HTERT RPE-1 (cell line): ENCODE data around the gene DUSP16.

Experiments
- in situ Hi-C: fragments of 300-500 bp; cut with MboI; formaldehyde crosslinking; loops from 4 replicates; pipeline ENCODE4 v1.14.3; 2020; ENCODE audit warnings: low sequenced_read_pairs

Gene DUSP16

GRCh38 chr12:12445882-12446181 is 116.8 kb downstream of the DUSP16 start:
- in situ Hi-C loops: no loop called here

DNA sequence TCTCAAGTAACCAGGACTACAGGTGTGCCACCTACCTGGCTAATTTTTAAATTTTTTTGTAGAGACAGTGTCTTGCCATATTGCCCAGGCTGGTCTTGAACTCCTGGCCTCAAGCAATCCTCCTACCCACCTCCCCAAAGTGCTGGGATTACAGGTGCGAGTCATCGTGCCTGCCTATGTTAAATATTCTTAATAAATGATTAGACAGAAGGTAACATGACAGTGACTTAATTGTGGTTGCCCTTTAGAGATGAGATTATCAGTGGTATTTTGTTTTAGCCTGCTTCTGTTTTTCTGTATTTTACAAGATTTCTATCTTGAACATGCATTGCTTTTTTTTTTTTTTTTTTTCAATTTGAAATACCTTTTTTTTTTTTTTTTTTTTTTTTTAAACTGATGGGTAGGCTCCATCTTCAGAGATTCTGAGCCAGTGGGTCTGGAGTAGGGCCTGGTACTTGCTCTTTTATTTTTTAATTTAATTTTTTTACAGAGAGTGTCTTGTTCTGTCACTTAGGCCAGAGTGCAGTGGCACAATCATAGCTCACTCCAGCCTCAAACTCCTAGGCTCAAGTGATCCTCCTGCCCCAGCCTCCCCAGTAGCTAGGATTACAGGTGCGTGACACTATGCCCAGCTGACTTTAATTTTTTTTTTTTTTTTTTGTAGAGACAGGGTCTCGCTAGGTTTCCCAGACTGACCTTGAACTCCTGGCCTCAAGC is 117.3 kb downstream of the DUSP16 start:
- in situ Hi-C loops: no loop called here

- in situ Hi-C loops: no loop called here
Measured at GRCh38 chr12:12443431-12443878, 119.2 kb downstream of the DUSP16 start.

DNA sequence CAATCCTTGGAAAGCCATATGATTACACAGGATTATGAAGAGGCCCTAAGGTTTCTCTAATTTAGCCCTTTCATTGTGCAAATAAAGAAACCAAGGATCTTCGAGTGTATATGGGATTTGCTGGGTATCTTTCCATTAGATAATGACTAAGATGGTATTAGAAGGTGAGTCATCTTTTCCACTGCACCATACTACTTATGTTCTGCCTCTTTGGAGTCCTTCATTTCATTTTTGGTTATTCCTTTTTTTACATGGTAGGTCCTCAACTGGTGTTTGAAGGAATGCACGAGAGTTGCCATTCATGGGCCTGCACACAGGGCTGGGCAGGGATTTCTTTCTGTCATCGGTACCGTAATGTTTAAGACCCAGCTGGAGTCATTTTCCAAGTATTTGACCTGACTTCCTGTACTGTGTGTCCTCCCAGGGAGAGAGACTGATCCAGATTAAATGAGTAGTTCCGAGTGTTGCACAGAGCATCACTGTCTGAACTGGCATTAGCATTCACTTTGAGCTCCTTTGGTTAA is 120.1 kb downstream of the DUSP16 start:
- in situ Hi-C loops: no loop called here

- in situ Hi-C loops: no loop called here
Measured at GRCh38 chr12:12441843-12442461, 120.7 kb downstream of the DUSP16 start.

DNA sequence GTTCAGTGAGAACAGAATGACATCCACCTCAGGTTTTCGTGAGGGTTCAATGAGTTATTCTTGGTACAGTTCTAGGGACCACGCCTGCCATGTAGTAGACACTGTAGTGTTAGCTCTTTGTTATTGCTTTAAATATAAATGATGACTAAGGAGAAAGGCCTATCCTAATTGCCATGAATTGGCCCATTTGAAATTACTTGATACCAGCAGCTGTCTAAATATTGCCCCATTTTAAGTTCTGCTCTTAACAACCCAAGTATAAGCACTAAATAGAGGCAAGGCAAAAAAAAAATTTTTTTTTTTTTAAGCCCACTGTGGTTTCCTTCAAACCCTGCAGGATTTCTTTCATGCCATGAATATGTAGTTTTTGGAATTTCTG is 121.2 kb downstream of the DUSP16 start:
- in situ Hi-C loops: no loop called here

DNA sequence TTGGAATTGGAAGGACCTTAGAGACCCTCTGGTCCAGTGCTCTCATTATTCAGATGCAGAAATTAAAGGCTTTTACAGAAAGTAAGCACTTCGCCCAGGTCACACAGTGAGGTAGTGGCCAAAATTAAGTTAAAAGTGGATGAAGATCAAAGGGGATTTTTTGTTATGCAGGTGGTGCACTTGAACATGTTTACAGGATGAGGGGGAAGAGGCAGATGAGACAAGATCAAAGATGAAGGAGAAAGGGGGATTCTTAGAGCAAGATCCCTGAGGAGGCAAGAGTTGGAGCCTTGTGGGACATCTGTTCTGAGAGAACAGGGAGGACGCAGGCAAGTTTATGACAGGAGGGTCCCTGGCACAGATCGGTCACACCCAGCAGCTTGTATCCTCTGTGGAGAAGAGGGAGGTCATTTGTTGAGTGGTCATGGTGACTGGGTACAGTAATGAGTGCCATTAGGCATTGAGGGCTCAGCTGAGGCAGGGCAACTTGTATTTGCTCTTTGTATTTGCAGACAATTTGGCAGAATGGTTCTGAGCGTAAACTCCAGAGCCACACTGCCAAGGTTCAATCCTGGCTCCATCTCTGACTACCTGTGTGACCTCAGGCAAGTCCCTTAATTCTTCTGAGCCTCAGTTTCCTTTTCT is 121.8 kb downstream of the DUSP16 start:
- in situ Hi-C loops: no loop called here

- in situ Hi-C loops: no loop called here
Measured at GRCh38 chr12:12439636-12440035, 123.0 kb downstream of the DUSP16 start.

- in situ Hi-C loops: no loop called here
Measured at GRCh38 chr12:12436831-12437345, 125.8 kb downstream of the DUSP16 start.

DNA sequence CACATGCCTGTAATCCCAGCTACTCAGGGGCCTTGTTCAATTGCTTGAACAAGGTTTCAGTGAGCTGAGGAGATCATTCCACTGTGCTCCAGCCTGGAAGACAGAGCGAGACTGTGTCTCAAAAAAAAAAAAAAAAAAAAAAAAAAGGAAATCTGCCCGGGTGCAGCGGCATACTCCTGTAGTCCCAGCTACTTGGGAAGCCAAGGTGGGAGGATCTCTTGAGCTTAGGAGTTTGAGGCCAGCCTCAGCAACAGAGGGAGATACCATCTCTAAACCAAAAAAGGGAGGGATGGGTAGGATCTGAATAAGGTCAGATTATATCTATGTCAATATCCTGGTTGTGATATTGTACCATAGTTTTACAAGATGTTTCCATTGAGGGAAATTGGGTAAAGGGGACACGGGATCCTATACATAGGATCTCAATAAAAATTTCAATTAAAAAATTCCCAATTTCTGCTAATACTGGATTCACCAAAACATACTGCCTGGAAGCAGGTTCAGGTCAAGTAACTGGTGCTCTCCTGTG is 129.4 kb downstream of the DUSP16 start:
- in situ Hi-C loops: no loop called here

DNA sequence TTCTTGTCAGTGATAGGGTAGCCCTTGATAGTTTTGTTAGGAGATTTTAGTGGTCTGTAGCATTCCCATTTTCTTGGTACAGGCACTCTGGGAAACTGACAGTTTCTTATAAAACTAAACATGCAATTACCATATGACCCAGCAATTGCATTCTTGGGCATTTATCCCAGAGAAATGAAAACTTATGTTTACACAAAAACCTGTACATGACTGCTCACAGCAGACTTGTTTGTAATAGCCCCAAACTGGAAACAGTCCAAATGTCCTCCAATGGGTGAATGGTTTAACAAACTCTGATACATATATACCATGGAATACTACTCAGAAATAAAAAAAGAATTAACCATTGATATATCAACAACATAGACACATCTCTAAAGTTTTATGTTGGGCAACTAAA is 130.3 kb downstream of the DUSP16 start:
- in situ Hi-C loops: no loop called here

DNA sequence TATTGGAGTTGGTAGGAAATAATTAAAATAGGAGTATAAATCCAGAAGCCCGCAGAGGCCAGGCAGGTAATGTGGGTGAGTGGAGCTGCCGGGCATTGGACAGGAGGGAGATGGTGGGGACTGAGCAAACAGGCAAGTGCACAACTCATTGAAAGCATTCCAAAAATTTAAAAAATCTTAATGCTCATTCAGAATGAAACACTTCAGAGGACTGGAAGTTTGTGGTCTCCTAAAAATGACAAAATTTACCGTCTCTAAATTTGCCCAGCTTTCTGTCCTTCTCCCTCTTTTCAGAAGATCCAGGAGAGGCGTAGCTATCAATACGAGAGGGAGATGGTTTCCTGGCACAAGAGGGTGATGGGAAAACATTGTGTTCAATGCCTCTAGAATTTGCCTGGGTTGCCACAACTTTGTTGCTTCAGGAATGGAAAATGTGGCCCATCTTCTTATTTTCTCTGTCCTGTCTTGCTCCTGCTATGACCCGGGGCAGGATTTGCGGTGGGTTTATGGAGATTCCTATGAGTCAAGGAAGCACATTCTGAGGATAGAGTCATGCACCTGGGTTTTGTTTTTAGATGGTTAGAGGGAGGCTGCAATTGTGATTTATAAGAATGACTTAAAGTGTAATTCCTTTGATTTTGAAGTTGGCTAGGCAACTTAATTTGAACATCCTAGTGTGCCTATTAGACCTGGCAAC is 133.6 kb downstream of the DUSP16 start:
- in situ Hi-C loops: no loop called here

- in situ Hi-C loops: no loop called here
Measured at GRCh38 chr12:12428047-12428446, 134.6 kb downstream of the DUSP16 start.

- in situ Hi-C loops: no loop called here
Measured at GRCh38 chr12:12427568-12427967, 135.1 kb downstream of the DUSP16 start.

- in situ Hi-C loops: no loop called here
Measured at GRCh38 chr12:12425616-12426015, 137.0 kb downstream of the DUSP16 start.

- in situ Hi-C loops: no loop called here
Measured at GRCh38 chr12:12425001-12425400, 137.7 kb downstream of the DUSP16 start.
